GM10266 (cell line): Measurements from ENCODE around the gene STK4.
"Not testable (repeated sequence)": the region's sequence is repeated elsewhere in the genome, so short reads cannot be mapped to it uniquely, and the experiment has no call there.

Source experiments
- DNase-seq: peaks from one replicate; pipeline ENCODE4 v3.0.0; 2012; ENCODE audit errors: extremely low spot score
- CTCF ChIP-seq: IDR thresholded peaks from 2 replicates; pipeline ENCODE4 v1.5.1; 2012; ENCODE audit warnings: mild to moderate bottlenecking, low read depth; ENCODE audit not compliant: control insufficient read depth, insufficient read depth; ENCODE audit errors: missing control alignments

Gene STK4

DNA sequence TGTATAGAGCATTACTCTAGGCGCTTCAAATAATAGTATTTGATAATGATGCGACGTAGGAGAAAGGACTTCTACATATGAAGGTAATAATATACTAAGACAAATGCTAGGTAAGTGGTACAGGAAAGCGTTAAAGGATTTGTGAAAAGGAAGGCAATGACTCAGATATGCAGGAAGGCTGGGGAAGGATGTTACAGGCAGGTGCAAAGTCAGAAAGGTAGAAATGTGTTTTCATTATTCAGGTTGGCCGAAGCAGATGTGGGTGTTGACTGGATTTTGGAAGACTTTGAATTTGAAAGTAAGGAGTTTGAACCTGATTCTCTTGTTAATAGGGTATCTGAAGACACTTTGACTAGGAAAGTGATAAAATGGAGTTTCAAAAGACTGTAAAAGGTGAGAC is 51.0 kb downstream of the STK4 start:
- no peak for TF ChIP-seq CTCF
- DNase-seq = no peak

- no peak for TF ChIP-seq CTCF
- no peak for DNase-seq
Measured at GRCh38 chr20:45017857-45018256, 51.5 kb downstream of the STK4 start.

DNA sequence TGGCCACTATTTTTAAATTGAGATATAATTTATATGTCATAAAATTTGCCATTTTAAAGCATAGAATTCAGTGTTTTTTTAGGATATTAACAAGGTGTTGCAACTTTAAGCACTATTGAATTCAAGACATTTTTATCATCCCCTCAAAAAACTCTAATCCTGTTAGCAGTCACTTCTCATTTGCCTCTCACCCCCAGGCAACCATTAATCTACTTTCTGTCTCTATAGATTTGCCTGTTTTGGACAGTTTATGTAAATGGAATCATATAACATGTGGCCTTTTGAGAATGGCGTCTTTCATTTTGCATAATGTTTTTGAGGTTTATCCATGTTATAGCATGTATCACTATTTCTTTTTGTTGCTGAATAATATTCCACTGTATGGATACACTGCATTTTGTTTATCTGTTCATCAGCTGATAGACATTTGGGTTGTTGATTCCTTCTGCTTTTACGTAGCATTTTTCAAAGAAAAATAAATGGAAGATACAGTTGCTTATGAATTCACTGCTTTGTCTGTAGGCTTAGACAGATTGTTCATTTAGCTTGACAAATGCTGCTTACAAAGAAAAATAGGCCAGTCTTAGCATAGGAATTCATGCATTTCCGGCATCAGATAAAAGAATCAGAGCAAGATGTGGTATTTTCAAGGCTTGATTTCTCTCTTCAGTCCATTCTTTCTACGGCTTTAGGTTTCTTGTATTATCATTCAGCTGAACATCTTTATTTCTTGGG is 52.9 kb downstream of the STK4 start:
- TF ChIP-seq CTCF = no peak
- no peak for DNase-seq

DNA sequence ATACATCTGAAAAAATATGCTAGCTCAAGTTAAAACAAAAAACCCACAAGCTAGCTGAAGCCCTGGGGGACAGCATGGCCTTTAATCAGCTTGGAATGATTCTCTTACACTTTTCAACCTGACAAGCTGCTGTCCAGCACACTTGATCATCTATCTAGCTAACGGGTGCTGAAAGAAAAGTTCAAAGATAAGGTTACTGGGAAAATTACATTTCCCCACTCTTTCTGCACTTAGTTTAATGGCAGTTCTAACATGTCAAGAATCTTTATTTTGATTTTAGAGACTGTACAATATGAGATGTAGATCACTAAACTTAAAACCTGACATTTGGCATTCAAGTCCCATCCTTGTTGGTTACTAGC is 53.4 kb downstream of the STK4 start:
- TF ChIP-seq CTCF = no peak

GRCh38 chr20:45020236-45020886 is 54.0 kb downstream of the STK4 start:
- no peak for DNase-seq
- TF ChIP-seq CTCF = no peak

More for the DNA sequence above, 53.4 kb downstream of the STK4 start:
- no peak for DNase-seq

DNA sequence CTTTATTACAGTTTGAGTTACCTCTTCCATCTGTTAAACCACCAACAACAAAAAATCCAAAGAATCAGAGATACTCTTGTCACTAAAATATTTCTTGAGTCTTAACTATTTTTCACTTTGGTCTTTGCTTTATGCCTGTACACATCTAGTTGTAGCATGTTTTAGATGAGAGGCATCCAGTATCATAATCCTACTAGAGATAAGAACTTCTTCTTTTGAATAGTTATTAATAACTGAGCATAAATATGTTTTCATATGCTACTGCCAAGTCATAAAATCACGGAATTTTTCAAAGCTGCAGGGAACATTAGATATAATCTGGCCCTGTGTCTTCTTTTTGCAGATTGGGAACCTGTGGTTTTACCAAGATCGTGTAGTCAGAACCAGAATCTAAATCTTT is 55.3 kb downstream of the STK4 start:
- TF ChIP-seq CTCF = no peak
- DNase-seq = no peak

DNA sequence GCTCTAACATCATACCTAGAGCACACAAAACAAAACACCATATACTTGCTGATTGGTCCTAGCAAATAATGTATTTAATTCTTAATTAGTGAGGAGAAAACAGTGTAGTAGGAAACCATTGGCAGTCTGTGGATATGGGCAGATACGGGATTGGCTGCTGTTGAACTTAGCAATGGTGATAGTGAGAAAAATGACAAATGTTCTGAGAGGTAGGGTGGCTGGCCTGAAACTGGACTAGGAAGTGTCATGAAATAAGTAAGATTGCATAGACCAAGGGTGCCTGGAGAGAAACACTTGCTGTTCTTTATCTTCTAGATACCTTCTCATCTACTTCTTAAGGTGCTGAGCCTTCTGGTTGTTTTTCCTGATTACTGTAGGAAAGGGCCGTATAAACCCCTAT is 56.8 kb downstream of the STK4 start:
- DNase-seq = not testable (repeated sequence)
